H1 (cell line): ENCODE data around the gene PDE8A. TPM values are rescaled to one million over a fixed set of nuclear protein-coding genes. Genes with fewer than 3 reads are reported as not detected.

Experiments
- CTCF ChIA-PET: fragments of 300-600 bp; sonication (Branson Sonifier 250); formaldehyde crosslinking; loops from one replicate; lab custom pipeline; 2021; ENCODE audit not compliant: partially characterized antibody; lab: Charles Lee
- POLR2A ChIA-PET: fragments of 300-600 bp; sonication (Branson Sonifier 250); formaldehyde crosslinking; loops from one replicate; lab custom pipeline; 2021; ENCODE audit warnings: inconsistent platforms; ENCODE audit not compliant: partially characterized antibody; lab: Charles Lee
- DNase-seq, 2 experiments: peaks; one replicate each; pipeline versions ENCODE4 v3.0.0 to v3.0.0-alpha.2; 2010 to 2022; ENCODE audit warnings: low spot score in 2 of 2, low read depth in 1 of 2, mixed read lengths in 1 of 2
- FAIRE-seq: peaks from 2 replicates; lab custom pipeline; 2011; peaks lifted over from hg19 to GRCh38; lab: Jason Lieb, UNC
- H2AFZ ChIP-seq: 2 replicates; pipeline ENCODE4 v1.8.1; 2012; ENCODE audit warnings: low read length, inconsistent platforms
- H2AK5ac ChIP-seq: 2 replicates; pipeline ENCODE4 v1.6.1; 2013; ENCODE audit warnings: low read depth, low read length
- H2BK120ac ChIP-seq: replicated peaks from 2 replicates; pipeline ENCODE3; 2013; ENCODE audit warnings: low read depth, low read length, inconsistent platforms
- H2BK12ac ChIP-seq: 2 replicates; pipeline ENCODE4 v1.6.1; 2013; ENCODE audit warnings: low read depth, low read length
- H2BK15ac ChIP-seq: 2 replicates; pipeline ENCODE4 v1.6.1; 2013; ENCODE audit warnings: low read length
- H2BK20ac ChIP-seq: 2 replicates; pipeline ENCODE4 v1.6.1; 2013; ENCODE audit warnings: low read length
- H2BK5ac ChIP-seq: 2 replicates; pipeline ENCODE4 v1.6.1; 2013; ENCODE audit warnings: low read depth, low read length
- H3K14ac ChIP-seq: 2 replicates; pipeline ENCODE4 v1.6.1; 2013; ENCODE audit warnings: inconsistent platforms; ENCODE audit not compliant: insufficient read length
- H3K18ac ChIP-seq: 2 replicates; pipeline ENCODE4 v1.6.1; 2013; ENCODE audit warnings: low read length; ENCODE audit errors: extremely low read depth
- H3K23ac ChIP-seq: 2 replicates; pipeline ENCODE4 v1.6.1; 2013; ENCODE audit warnings: inconsistent platforms; ENCODE audit not compliant: insufficient read length
- H3K23me2 ChIP-seq: 2 replicates; pipeline ENCODE4 v1.6.1; 2013; ENCODE audit warnings: low read depth, low read length
- H3K27ac ChIP-seq: 2 replicates; pipeline ENCODE4 v1.6.1; 2011; ENCODE audit warnings: low read depth, low read length, inconsistent platforms
- H3K27me3 ChIP-seq, 4 experiments: replicated peaks in 1 of 4; 1 replicate in 1 of 4; 2 replicates in 3 of 4; pipeline versions ENCODE4 v1.6.1 to v1.8.1; 2011 to 2013; ENCODE audit warnings: low read length in 3 of 4, mild to moderate bottlenecking in 3 of 4, inconsistent platforms in 2 of 4, mixed read lengths in 2 of 4, moderate library complexity in 1 of 4; ENCODE audit not compliant: control insufficient read depth in 3 of 4, insufficient read depth in 3 of 4; ENCODE audit errors: extremely low read depth in 1 of 4
- H3K36me3 ChIP-seq, 4 experiments: 2 replicates each; pipeline versions ENCODE4 v1.6.1 to v1.8.1; 2011 to 2013; ENCODE audit warnings: mild to moderate bottlenecking in 4 of 4, low read length in 3 of 4, moderate library complexity in 2 of 4, control low read depth in 1 of 4, inconsistent platforms in 1 of 4; ENCODE audit not compliant: insufficient read depth in 4 of 4, control insufficient read depth in 2 of 4
- H3K4ac ChIP-seq: replicated peaks from 2 replicates; pipeline ENCODE3; 2013; ENCODE audit warnings: low read length, low read depth, mixed read lengths, inconsistent platforms; ENCODE audit not compliant: insufficient read length
- H3K4me1 ChIP-seq, 4 experiments: replicated peaks in 1 of 4; 1 replicate in 1 of 4; 2 replicates in 3 of 4; pipeline versions ENCODE4 v1.6.1 to v1.8.1; 2011 to 2013; ENCODE audit warnings: low read length in 3 of 4, inconsistent platforms in 2 of 4, mixed read lengths in 1 of 4; ENCODE audit not compliant: insufficient read depth in 4 of 4, control insufficient read depth in 3 of 4
- H3K4me2 ChIP-seq, 2 experiments: 2 replicates each; pipeline versions ENCODE4 v1.6.1 to v1.8.1; 2011 to 2013; ENCODE audit warnings: low read depth in 2 of 2, low read length in 2 of 2, control low read depth in 1 of 2, inconsistent platforms in 1 of 2, mild to moderate bottlenecking in 1 of 2; ENCODE audit not compliant: insufficient read depth in 1 of 2
- H3K4me3 ChIP-seq, 4 experiments: fragments of 200-600, 300-600 bp in 1 of 4; sonication (generic), shearing (Covaris generic), sonication (Bioruptor Twin) in 1 of 4; 2 replicates each; pipeline versions ENCODE4 v1.5.1 to v1.8.1; 2011 to 2016; ENCODE audit warnings: low read length in 4 of 4, low read depth in 3 of 4, control low read depth in 2 of 4, inconsistent platforms in 2 of 4, mild to moderate bottlenecking in 2 of 4, mixed read lengths in 1 of 4, moderate library complexity in 1 of 4; ENCODE audit not compliant: insufficient read depth in 2 of 4; ENCODE audit errors: extremely low read depth in 1 of 4
- H3K56ac ChIP-seq: replicated peaks from 2 replicates; pipeline ENCODE3; 2013; ENCODE audit warnings: low read depth, mild to moderate bottlenecking, mixed read lengths, low read length, inconsistent platforms; ENCODE audit not compliant: insufficient read length
- H3K79me1 ChIP-seq: 2 replicates; pipeline ENCODE4 v1.6.1; 2013; ENCODE audit warnings: low read depth, low read length, control low read depth
- H3K79me2 ChIP-seq, 2 experiments: 2 replicates each; pipeline versions ENCODE4 v1.6.1 to v1.8.1; 2012 to 2013; ENCODE audit warnings: low read length in 2 of 2, mild to moderate bottlenecking in 2 of 2, inconsistent platforms in 1 of 2; ENCODE audit not compliant: insufficient read depth in 2 of 2, control insufficient read depth in 1 of 2
- H3K9ac ChIP-seq, 4 experiments: replicated peaks in 1 of 4; 1 replicate in 1 of 4; 2 replicates in 3 of 4; pipeline versions ENCODE4 v1.6.1 to v1.8.1; 2011 to 2013; ENCODE audit warnings: low read depth in 3 of 4, low read length in 3 of 4, control low read depth in 2 of 4, mild to moderate bottlenecking in 2 of 4, moderate library complexity in 2 of 4, inconsistent platforms in 1 of 4; ENCODE audit errors: extremely low read depth in 1 of 4
- H3K9me3 ChIP-seq, 2 experiments: 2 replicates each; pipeline versions ENCODE4 v1.6.1 to v1.8.1; 2012 to 2013; ENCODE audit warnings: mild to moderate bottlenecking in 2 of 2, moderate library complexity in 2 of 2, control low read depth in 1 of 2, inconsistent platforms in 1 of 2, low read depth in 1 of 2, low read length in 1 of 2, mixed read lengths in 1 of 2; ENCODE audit not compliant: insufficient read depth in 2 of 2
- H4K20me1 ChIP-seq, 2 experiments: replicated peaks in 1 of 2; 2 replicates each; pipeline versions ENCODE3 to v1.8.1; 2011 to 2013; ENCODE audit warnings: inconsistent platforms in 2 of 2, low read length in 2 of 2, mild to moderate bottlenecking in 1 of 2; ENCODE audit not compliant: insufficient read depth in 2 of 2, control insufficient read depth in 1 of 2
- H4K5ac ChIP-seq: 2 replicates; pipeline ENCODE4 v1.6.1; 2013; ENCODE audit warnings: low read length, low read depth, mixed read lengths, inconsistent platforms; ENCODE audit not compliant: insufficient read length
- H4K8ac ChIP-seq: 2 replicates; pipeline ENCODE4 v1.8.0; 2013; ENCODE audit warnings: mild to moderate bottlenecking, moderate library complexity, low read length, inconsistent platforms; ENCODE audit not compliant: insufficient read depth; ENCODE audit errors: extremely low read depth
- H4K91ac ChIP-seq: replicated peaks from 2 replicates; pipeline ENCODE3; 2013; ENCODE audit warnings: low read length, mixed read lengths, inconsistent platforms; ENCODE audit not compliant: insufficient read length
- CEBPB ChIP-seq: IDR thresholded peaks from 2 replicates; pipeline ENCODE4 v1.6.1; 2012; ENCODE audit warnings: low read depth, low read length
- CHD2 ChIP-seq: IDR thresholded peaks from 2 replicates; pipeline ENCODE4 v1.6.1; 2012; ENCODE audit warnings: low read length, improper control_type of control experiment
- EP300 ChIP-seq, 2 experiments: IDR thresholded peaks; 1 replicate in 1 of 2; 2 replicates in 1 of 2; pipeline ENCODE4 v1.6.1; 2011 to 2012; ENCODE audit warnings: low read depth in 2 of 2, low read length in 2 of 2, mild to moderate bottlenecking in 2 of 2, borderline replicate concordance in 1 of 2, inconsistent platforms in 1 of 2, moderate library complexity in 1 of 2
- KDM1A ChIP-seq: fragments of 200-600, 300-600 bp; sonication (generic); IDR thresholded peaks from 2 replicates; pipeline ENCODE4 v1.7.1; 2016; ENCODE audit warnings: mild to moderate bottlenecking, low read length, borderline replicate concordance
- KDM5A ChIP-seq: fragments of 200-600 bp; IDR thresholded peaks from 2 replicates; pipeline ENCODE4 v1.7.1; 2012; ENCODE audit warnings: mild to moderate bottlenecking, low read length, inconsistent platforms, mixed read lengths
- NANOG ChIP-seq: IDR thresholded peaks from 2 replicates; pipeline ENCODE4 v1.6.1; 2011; ENCODE audit warnings: low read length, low read depth, mild to moderate bottlenecking, inconsistent platforms; ENCODE audit not compliant: insufficient read depth, poor library complexity, severe bottlenecking
- RXRA ChIP-seq: IDR thresholded peaks from 2 replicates; pipeline ENCODE4 v1.6.1; 2011; ENCODE audit warnings: low read depth, mild to moderate bottlenecking, low read length, moderate library complexity; ENCODE audit not compliant: insufficient read depth
- SIX5 ChIP-seq: IDR thresholded peaks from 2 replicates; pipeline ENCODE4 v1.6.1; 2011; ENCODE audit warnings: mild to moderate bottlenecking, low read depth, low read length
- SUZ12 ChIP-seq: fragments of 200-600 bp; sonication (generic); IDR thresholded peaks from 2 replicates; pipeline ENCODE4 v1.6.1; 2012; ENCODE audit warnings: mild to moderate bottlenecking, inconsistent platforms, low read length, moderate library complexity, mixed read lengths
- TBP ChIP-seq: IDR thresholded peaks from 2 replicates; pipeline ENCODE4 v1.6.1; 2011; ENCODE audit warnings: low read depth, low read length, improper control_type of control experiment
- USF2 ChIP-seq: IDR thresholded peaks from 2 replicates; pipeline ENCODE4 v1.6.1; 2011; ENCODE audit warnings: low read length, improper control_type of control experiment
- YY1 ChIP-seq: IDR thresholded peaks from 2 replicates; pipeline ENCODE4 v1.6.1; 2011; ENCODE audit warnings: low read depth, mild to moderate bottlenecking, low read length
- WGBS, 2 experiments: shearing (Covaris generic) in 1 of 2; methylation state at CpG; one replicate each; pipeline versions ENCODE4 v1.1.6 to v1.1.7; 2013 to 2015; ENCODE audit warnings: low lambda C conversion rate in 2 of 2, mixed read lengths in 2 of 2, inconsistent platforms in 1 of 2, low coverage in 1 of 2, missing lambda C conversion rate in 1 of 2; ENCODE audit not compliant: insufficient replicate concordance in 2 of 2, insufficient coverage in 1 of 2, insufficient read length in 1 of 2; ENCODE audit errors: extremely low coverage in 1 of 2, missing lambda C conversion rate in 1 of 2; 5-methylcytosine and 5-hydroxymethylcytosine counted together
- polyA plus RNA-seq, 7 experiments: library from polyadenylated mRNA; depleted of rRNA in 3 of 7; stranded (reverse) in 5 of 7; unstranded in 2 of 7; fragments of >200 nt in 5 of 7; fragments of 200-250 nt in 2 of 7; gene quantifications; 1 replicate in 5 of 7; 2 replicates in 1 of 7; 4 replicates in 1 of 7; pipeline versions ENCODE4 v1.2.1 to v1.2.3, GENCODE V29; 2011 to 2013; ENCODE audit warnings: missing spikeins in 2 of 7, mixed read lengths in 2 of 7
- total RNA-seq: library from RNA; stranded (reverse); fragmentation: NEBNext Ultra II Directional; extraction: Animal tissue kit (Norgen Biotek cat#: 25700); gene quantifications from 2 replicates; pipeline ENCODE4 v1.2.1, GENCODE V29; 2021

Gene PDE8A
- total and polyA plus RNA-seq, 2 of the 8 experiments (the other 6 are each of a cell fraction or from before 2014, with no cell fraction given) = 6.9 to 7.8 TPM

- Histone ChIP-seq H3K4ac (no peak overlapping the region), H3K36me3 (peaks cover 0 to 3% (median 0%) of the 10 kb centered on the region in 4 experiments; a peak in 1 of 8 replicates), H3K9me3 (0 out of 4 replicates have a peak, but pooled peaks cover 0 to 2% of the 10 kb centered on the region in 2 experiments), H2AFZ (no peak overlapping the region), H3K18ac (no peak overlapping the region), H2BK5ac (no peak overlapping the region), H3K4me2 (no peak overlapping the region), H3K4me1 (peaks cover 0 to 4% (median 1%) of the 10 kb centered on the region in 4 experiments; a peak in 2 of 7 replicates), H3K79me2 (no peaks in the 10 kb centered on the region), H3K27me3 (no peaks in the 10 kb centered on the region), H3K27ac (no peak overlapping the region), H4K5ac (no peak overlapping the region), H2AK5ac (no peak overlapping the region), H3K56ac (no peak overlapping the region), H2BK120ac (no peak overlapping the region), H2BK20ac (no peak overlapping the region), H2BK15ac (no peak overlapping the region), H3K9ac (no peak overlapping the region), H3K14ac (no peak overlapping the region), H3K79me1 (peaks cover 2% of the 10 kb centered on the region; the same call in 1 of the 2 replicates), H4K8ac (no peak overlapping the region), H4K91ac (no peak overlapping the region), H4K20me1 (no peaks in the 10 kb centered on the region), H2BK12ac (no peak overlapping the region), H3K23ac (no peak overlapping the region), H3K4me3 (no peak overlapping the region), H3K23me2 (no peaks in the 10 kb centered on the region)
- FAIRE-seq (no peak), DNase-seq (no peak)
- 87% methylated on average over 5 of the region's 5 CpGs; no CpG with 5 or more reads in 1 of the 2 experiments for WGBS, 2 experiments
- ChIA-PET CTCF (interaction anchor here (0.7 kb wide), 1 partner anchor 87 kb away, joined by 3 read pairs; no protein-coding TSS in a partner anchor), POLR2A (no interaction called here)
- TF ChIP-seq NANOG (no peak), EP300 (IDR thresholded peaks at IDR 0.05; ENCODE audit: borderline replicate concordance in 1 of 2, low read depth in 2 of 2, low read length in 2 of 2) (no peak), SUZ12 (no peak), YY1 (no peak), USF2 (no peak), CEBPB (no peak), RXRA (no peak), SIX5 (no peak), KDM1A (no peak), KDM5A (no peak), TBP (no peak), CHD2 (no peak)
These were observed 108.4 kb downstream of the PDE8A start for GRCh38 chr15:85089929-85090597.
